Measurements from ENCODE around the gene XAGE1B.
"Not testable (repeated sequence)": the region's sequence is repeated elsewhere in the genome, so short reads cannot be mapped to it uniquely, and the experiment has no call there.

XAGE1B gene, protein sequence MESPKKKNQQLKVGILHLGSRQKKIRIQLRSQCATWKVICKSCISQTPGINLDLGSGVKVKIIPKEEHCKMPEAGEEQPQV

DNA sequence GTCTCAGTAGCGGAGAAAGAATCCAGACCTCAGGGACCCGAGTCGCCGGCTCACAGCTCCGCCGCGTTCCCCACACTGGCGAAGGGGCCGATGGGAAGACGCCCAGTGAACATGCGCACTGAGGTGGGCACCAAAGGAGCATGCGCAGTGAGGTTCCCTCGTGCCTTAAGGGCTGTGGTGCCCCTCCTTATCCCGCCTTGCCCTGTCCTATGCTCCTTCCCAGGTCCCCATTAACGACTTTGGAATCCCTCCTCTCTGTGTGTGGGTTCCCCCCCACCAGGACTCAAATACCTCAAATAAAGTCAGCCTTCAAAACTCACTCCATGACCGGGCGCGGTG, at the start of gene XAGE1B:
Gene XAGE1B (minus strand): TSS at position 77 of the 339 bp plus-strand sequence. CDS start 1,536 bp downstream, outside the sequence.
- not testable (repeated sequence) for DNase-seq

DNA sequence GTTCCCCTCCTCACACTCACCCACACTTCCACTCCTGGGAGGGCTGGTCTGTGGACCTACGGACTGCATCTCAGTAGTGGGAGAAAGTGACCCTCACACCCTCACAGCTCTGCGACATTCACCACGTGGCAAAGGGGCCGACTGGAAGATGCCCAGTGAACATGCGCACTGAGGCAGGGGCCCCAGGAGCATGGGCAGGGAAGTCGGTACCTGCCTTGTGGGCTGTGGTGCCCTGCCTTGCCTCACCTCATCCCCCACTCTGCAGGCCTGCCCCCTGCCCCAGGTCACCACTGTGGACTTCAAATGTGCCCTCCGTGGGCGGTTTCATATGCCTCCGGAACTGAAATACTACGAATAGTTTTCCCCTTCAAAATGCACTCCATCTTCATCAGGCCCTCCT, 46.2 kb upstream of the XAGE1B start:
- DNase-seq: no peak

DNA sequence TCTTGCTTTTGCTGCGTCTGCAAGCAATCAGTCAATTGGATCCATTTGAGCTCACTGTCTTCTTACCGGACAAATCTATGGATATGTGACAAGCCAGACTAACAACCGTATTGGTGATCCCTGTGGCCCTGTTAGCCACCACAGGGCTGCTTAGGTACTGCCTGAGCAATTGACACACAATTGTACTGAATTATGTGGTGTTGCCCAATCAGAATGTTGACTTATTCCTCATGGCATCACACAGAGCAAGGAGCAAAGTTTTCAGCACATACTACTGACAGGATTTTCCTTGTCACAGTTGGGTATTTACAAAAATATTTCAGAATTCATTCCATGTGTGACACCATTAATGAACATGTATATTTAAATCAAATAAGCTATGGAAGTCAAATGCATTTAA, 41.3 kb upstream of the XAGE1B start:
- DNase-seq: no peak

DNA sequence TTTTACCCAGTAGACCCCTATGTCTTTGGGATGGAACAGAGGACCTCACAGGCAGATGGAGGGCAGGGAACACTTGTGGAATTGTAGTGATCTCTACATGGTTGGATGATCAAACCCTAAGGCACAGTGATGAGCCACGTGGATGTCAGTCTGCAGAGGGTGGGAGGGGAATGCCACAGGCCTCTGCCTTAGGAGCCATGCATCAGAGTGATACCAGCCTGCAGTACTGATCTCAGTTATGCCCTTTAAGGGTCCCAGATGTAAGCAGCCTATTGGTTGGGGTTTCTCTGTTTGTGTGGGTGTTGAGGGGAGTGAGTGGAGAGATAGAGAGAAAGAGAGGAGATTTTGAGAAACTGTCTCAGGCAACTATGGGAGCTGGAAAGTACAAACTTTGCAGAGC, 39.9 kb upstream of the XAGE1B start:
- no peak for DNase-seq

DNA sequence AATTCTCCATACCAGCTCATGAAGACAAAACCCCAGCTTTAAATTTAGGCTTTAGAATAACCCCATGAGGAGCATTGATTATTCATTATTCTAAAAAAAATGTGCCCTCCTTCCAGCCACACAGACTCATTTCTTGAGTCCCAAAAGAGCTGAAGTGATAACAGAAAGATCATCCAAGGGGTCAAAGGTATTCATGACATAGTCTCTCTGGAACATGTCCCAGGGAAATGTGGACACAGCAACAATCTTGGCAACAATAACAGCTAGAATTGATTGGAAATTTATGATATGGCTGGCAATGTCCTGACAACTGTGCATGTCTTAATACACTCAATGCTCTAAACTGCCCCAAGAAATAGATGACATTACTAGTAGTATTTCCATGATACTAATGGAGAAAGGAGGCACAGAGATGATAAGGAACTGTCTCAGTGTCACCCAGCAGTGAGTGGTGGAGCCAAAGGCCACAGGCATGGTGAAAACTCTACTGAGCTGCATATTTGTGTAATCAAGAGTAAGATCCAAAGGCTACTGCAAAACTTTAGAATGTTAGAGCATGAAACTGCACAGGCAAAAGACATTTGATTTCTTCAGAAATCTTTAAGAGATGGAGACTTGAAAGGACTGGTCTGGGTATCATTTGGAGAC, 37.3 kb upstream of the XAGE1B start:
- DNase-seq: no peak

DNA sequence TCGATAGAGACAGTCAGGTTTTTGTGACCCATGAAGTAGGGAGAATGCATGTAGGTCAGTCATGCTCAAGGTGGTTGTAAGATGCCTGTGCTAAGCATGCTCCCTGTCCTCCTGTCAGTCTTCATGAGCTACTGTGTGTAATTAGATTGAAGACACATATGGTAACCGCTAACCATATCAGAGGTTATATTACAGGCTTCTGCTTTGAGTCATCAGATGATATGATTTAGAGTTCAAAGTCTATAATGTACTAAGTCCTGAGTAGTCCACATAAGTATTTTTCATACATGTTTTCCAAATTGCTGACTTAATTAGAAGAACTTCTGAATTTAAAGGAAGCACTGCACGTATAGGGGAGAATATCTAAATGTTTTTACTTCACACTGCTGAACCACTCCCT, 31.9 kb upstream of the XAGE1B start:
- DNase-seq: not testable (repeated sequence)

DNA sequence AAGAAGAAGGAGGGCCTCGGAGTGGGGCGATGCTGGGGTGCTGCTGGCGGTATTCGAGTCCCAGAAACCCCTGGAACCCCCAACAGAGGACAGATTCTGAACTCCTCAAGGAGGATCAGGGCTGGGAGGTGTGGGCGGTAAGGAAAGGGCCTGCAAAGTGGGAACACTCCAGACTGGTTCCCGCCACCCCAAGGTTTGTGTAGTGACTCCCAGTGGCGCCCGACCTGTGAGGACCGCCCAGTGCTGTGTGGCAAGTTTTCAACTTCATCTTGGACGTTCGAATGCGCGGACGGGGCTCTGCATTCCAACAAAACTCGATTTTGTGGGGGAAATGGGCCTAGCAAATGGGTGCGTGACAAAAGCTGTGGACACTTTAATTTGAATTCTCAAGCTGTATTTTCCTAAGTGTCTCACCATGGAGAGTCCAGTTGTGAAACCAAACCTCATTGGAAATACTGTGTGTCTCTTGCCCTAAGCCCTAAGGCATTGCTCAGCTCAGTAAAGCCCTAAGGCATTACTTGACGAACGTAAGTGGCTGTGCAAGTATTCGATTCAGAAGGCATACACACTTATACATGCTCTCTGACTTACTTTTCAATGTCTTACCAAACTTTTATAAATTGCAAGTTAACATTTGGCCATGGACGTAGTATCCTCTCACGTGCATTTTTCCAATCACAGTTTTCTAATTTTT, 27.4 kb upstream of the XAGE1B start:
- DNase-seq: no peak

DNA sequence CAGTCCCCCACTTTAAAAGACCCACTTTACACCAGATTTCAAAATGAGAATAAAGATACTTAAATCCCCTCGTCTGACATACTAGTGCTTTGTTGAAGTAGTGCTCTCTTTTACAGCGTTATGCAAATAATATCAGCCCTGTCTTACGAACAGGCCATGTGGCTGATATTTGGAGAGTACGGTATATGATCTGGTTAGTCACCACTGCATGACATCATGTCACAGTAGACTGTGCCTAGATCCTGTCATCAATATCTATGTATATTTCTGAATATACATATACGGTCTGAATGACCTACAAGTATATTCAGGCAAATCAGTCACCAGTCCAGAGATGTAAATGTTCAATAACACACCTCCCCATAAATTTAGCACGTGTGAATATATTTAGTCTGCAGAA, 25.4 kb upstream of the XAGE1B start:
- DNase-seq: no peak

DNA sequence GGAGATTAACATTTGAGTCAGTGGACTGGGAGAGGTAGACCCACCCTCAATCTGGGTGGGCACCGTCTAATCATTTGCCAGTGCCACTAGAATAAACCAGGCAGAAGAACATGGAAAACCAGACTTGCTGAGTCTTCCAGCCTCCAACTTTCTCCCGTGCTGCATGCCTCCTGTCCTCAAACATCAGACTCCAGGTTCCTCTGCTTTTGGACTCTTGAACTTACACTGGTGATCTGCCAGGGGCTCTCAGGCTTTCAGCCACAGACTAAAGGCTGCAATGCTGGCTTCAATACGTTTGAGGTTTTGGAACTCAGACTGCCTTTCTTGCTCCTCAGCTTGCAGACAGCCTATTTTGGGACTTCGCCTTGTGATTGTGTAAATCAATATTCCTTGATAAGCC, 24.2 kb upstream of the XAGE1B start:
- DNase-seq: not testable (repeated sequence)

DNA sequence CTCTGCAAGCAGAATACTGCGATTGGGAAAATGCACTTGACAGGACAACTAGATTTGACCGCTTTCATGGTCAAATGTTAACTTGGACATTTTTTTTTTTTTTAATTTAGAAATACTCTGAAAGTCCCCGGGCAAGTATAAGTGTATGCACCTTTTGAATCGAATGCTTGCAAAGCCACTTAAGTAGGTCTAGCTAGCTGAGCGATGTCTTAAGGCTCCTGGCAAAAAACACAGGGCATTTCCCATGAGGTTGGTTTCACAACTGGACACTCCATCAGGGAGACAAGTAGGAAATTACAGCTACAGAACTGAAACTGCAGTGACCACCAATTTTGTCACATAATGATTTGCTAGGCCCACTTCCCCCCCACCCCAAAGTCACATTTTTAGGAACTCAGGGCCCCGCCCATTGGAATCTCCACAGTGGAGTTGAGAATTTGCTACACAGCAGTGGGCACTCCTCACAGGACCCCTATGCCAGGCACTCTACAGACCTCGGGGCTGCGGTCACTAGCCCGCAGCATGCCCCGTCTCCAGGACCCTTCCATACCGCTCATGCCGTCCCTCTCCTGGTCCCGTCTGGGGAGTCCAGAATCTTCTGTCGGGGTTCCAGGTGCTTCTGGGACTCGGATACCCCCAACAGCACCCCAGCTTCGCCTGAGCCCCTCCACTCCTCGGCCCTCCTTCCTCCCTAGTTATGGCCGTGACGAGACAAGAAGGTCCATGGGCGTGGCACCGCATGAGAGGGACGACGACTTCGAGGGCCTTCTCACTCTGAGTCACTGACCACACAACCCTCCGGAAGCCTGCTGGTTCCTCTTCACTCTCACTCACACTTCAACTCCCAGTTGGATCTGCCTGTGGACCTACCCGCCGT, 515 bp downstream of the XAGE1B start:
- DNase-seq: not testable (repeated sequence)

DNA sequence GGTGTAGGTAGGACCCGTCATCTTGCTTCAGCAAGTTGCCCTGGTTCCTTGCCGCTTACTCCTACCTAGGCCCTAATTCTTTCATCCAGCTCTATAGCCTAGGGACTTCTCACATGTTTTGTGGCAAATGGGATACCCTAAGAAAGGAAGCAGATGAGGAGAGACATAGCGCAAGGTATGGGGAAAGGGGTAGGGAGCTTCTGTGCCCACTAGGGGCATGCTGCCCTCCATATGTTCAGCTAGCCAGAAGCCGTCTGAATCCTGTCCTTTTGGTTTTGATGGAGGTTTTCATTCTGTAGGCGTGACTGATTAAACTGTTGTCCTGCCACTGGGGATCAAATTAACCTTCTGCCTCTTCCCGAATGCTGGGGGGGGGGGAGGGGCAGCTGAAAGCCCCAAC, 5.7 kb downstream of the XAGE1B start:
- not testable (repeated sequence) for DNase-seq

DNA sequence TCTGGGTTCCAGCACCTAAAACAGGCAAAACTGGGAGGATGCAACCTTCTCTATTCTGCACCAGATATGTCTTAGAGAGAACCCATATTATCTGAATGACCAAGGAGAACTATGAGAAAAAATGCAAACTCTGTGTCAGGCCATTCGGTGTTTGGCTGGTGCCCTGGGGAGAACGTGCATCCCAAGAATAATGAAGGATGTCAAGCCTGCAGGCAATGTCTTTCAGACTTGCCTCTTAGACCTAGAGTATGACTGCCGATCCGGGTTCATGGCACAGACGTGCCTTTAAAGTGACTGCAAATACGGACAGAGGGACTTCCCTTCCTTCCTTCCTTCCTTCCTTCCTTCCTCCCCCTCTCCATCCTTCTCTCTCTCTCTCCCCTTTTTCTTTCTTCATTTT, 6.9 kb downstream of the XAGE1B start:
- no peak for DNase-seq

DNA sequence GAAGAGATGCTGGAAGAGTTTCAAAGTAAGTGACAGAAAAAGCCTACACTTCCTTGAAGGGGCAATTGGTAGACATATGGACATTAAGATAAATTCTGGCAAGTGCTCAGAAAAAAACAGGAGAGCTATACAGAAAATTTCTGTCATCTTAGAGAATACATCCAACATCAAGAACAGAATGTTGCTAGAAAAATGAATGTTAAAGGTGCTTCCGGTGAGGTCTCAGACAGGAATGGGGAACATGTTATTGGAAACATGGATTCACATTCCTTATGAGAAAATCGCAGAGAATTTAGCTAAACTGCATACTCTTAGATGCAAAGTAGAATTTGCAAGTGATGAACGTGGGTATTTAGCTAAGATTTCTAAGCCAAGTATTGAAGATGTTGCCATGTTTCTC, 9.5 kb downstream of the XAGE1B start:
- no peak for DNase-seq

DNA sequence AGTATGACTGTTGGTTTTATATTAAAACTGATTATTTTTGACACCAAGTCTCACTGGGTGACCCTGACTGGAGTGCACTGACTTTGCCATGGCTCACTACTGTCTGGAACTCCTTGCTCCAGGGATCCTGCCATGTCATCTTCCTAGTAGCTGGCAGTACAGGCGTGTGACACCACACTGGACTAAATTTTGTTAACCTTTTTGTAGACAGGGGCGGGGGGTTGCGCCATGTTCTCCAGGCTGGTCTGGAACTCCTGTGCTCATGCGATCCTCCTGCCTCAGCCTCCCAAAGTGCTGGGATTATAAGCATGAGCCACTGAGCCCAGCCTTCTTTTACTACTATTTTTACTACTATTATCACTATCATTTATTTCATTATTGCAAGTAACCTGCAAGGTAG, 12.3 kb downstream of the XAGE1B start:
- DNase-seq: no peak

DNA sequence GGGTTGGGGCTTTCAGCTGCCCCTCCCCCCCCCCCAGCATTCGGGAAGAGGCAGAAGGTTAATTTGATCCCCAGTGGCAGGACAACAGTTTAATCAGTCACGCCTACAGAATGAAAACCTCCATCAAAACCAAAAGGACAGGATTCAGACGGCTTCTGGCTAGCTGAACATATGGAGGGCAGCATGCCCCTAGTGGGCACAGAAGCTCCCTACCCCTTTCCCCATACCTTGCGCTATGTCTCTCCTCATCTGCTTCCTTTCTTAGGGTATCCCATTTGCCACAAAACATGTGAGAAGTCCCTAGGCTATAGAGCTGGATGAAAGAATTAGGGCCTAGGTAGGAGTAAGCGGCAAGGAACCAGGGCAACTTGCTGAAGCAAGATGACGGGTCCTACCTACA, 15.5 kb downstream of the XAGE1B start:
- DNase-seq: not testable (repeated sequence)

DNA sequence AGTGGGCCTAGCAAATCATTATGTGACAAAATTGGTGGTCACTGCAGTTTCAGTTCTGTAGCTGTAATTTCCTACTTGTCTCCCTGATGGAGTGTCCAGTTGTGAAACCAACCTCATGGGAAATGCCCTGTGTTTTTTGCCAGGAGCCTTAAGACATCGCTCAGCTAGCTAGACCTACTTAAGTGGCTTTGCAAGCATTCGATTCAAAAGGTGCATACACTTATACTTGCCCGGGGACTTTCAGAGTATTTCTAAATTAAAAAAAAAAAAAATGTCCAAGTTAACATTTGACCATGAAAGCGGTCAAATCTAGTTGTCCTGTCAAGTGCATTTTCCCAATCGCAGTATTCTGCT, 20.5 kb downstream of the XAGE1B start:
- DNase-seq: not testable (repeated sequence)

DNA sequence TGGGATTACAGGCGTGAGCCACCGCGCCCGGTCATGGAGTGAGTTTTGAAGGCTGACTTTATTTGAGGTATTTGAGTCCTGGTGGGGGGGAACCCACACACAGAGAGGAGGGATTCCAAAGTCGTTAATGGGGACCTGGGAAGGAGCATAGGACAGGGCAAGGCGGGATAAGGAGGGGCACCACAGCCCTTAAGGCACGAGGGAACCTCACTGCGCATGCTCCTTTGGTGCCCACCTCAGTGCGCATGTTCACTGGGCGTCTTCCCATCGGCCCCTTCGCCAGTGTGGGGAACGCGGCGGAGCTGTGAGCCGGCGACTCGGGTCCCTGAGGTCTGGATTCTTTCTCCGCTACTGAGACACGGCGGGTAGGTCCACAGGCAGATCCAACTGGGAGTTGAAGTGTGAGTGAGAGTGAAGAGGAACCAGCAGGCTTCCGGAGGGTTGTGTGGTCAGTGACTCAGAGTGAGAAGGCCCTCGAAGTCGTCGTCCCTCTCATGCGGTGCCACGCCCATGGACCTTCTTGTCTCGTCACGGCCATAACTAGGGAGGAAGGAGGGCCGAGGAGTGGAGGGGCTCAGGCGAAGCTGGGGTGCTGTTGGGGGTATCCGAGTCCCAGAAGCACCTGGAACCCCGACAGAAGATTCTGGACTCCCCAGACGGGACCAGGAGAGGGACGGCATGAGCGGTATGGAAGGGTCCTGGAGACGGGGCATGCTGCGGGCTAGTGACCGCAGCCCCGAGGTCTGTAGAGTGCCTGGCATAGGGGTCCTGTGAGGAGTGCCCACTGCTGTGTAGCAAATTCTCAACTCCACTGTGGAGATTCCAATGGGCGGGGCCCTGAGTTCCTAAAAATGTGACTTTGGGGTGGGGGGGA, 21.1 kb downstream of the XAGE1B start, which contains the start of gene XAGE1A:
Gene XAGE1A (plus strand): TSS at position 264 of the 874 bp plus-strand sequence. CDS start 1,554 bp downstream, outside the sequence.
- not testable (repeated sequence) for DNase-seq

DNA sequence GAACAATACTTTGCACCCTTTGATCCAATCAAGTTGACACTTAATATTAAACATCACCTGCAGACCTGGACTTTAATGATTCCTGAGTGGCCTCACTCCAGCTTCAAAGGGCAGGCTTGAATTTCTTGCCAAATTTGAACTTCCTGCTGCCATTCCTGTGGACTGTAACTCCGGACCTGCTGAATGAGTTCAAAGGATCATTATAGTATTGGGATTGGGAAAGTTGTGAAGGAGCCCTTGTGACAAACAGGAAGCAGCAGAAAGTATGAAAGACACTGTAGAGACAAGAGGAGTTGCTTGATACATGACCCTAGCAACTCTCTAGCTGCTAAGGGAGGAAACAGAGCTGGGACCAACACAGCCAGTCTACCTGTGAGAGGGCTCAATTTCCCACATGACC, 45.6 kb downstream of the XAGE1B start:
- DNase-seq: not testable (repeated sequence)
